ENCODE measurements around the gene SPOCK1. TPM values are rescaled to one million over a fixed set of nuclear protein-coding genes. Genes with fewer than 3 reads are reported as not detected.

Gene SPOCK1
- total RNA-seq, 1 experiment from 2014 or later = 10.9 TPM

GRCh38 chr5:137385064-137385463 lies 114.1 kb downstream of the SPOCK1 start:
- Histone ChIP-seq H2AFZ (ENCODE audit: low read length) (no peak overlapping the region), H2AK5ac (ENCODE audit: insufficient read length, low read length) (no peak overlapping the region), H2BK20ac (ENCODE audit: low read depth, low read length, poor library complexity, severe bottlenecking) (no peak overlapping the region), H3K27ac (ENCODE audit: insufficient read length, low read depth, low read length) (no peak overlapping the region), H2BK5ac (ENCODE audit: insufficient read length, low read length) (no peak overlapping the region), H3K4ac (ENCODE audit: low read depth, low read length) (no peak overlapping the region), H2BK120ac (ENCODE audit: low read depth, low read length, poor library complexity, severe bottlenecking) (no peak overlapping the region), H3K56ac (ENCODE audit: insufficient read length, low read depth, low read length) (no peak overlapping the region), H3K9ac (ENCODE audit: extremely low read depth, insufficient read length, low read length) (no peak overlapping the region), H3K79me1 (ENCODE audit: insufficient read depth, low read depth, low read length, poor library complexity, severe bottlenecking) (no peaks in the 10 kb centered on the region), H3K14ac (ENCODE audit: insufficient read depth, low read length) (no peak overlapping the region), H3K27me3 (ENCODE audit: insufficient read depth, low read length) (no peaks in the 10 kb centered on the region), H4K5ac (ENCODE audit: insufficient read length, low read depth, low read length) (no peak overlapping the region), H3K4me2 (ENCODE audit: insufficient read depth, insufficient read length, low read length) (no peak overlapping the region), H4K20me1 (ENCODE audit: control insufficient read depth, insufficient read depth, insufficient read length) (no peaks in the 10 kb centered on the region), H3K79me2 (ENCODE audit: insufficient read depth, low read length) (no peaks in the 10 kb centered on the region), H4K91ac (ENCODE audit: insufficient read length, low read depth, low read length) (no peak overlapping the region), H2BK15ac (ENCODE audit: low read depth, low read length) (no peak overlapping the region), H3K23ac (ENCODE audit: insufficient read length, low read depth, low read length) (no peak overlapping the region), H2BK12ac (ENCODE audit: insufficient read length, low read depth, low read length) (no peak overlapping the region), H4K8ac (replicated peaks; ENCODE audit: insufficient read length, low read depth, low read length) (no peak overlapping the region), H3K18ac (ENCODE audit: insufficient read length, low read depth, low read length) (no peak overlapping the region), H3T11ph (ENCODE audit: low read length) (no peak overlapping the region), H3K4me1 (ENCODE audit: insufficient read depth, low read length) (no peaks in the 10 kb centered on the region), H3K9me3 (ENCODE audit: control insufficient read depth, low read depth, low read length) (peaks cover 4% of the 10 kb centered on the region), H3K23me2 (ENCODE audit: insufficient read length, low read depth, low read length, poor library complexity, severe bottlenecking) (no peaks in the 10 kb centered on the region)
- no peak overlapping the region for H3K4me3 Mint-ChIP-seq
- no peaks in the 10 kb centered on the region for H3K4me1 Mint-ChIP-seq
- peaks cover 15 to 27% (median 22%) of the 10 kb centered on the region in 3 experiments for H3K36me3 Mint-ChIP-seq (ENCODE audit: insufficient read depth in 1 of 3, low read depth in 3 of 3)
- TF ChIP-seq, protein P1, sequence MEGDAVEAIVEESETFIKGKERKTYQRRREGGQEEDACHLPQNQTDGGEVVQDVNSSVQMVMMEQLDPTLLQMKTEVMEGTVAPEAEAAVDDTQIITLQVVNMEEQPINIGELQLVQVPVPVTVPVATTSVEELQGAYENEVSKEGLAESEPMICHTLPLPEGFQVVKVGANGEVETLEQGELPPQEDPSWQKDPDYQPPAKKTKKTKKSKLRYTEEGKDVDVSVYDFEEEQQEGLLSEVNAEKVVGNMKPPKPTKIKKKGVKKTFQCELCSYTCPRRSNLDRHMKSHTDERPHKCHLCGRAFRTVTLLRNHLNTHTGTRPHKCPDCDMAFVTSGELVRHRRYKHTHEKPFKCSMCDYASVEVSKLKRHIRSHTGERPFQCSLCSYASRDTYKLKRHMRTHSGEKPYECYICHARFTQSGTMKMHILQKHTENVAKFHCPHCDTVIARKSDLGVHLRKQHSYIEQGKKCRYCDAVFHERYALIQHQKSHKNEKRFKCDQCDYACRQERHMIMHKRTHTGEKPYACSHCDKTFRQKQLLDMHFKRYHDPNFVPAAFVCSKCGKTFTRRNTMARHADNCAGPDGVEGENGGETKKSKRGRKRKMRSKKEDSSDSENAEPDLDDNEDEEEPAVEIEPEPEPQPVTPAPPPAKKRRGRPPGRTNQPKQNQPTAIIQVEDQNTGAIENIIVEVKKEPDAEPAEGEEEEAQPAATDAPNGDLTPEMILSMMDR (conservative IDR thresholded peaks at IDR 0.05) = no peak
- DNase-seq = no peak
- peaks cover 6% of the 10 kb centered on the region for H3K27me3 Mint-ChIP-seq (ENCODE audit: low read depth)
- WGBS (ENCODE audit: extremely low coverage, insufficient read length, low lambda C conversion rate) = no CpG with 5 or more reads among the region's 1 CpG
- H3K27ac Mint-ChIP-seq = no peak overlapping the region
- peaks cover 35 to 53% of the 10 kb centered on the region in 2 experiments for H3K9me3 Mint-ChIP-seq

Measured in H9 (cell line).